ENCODE data around the gene MRPL44. TPM values are rescaled to one million over a fixed set of nuclear protein-coding genes. Genes with fewer than 3 reads are reported as not detected.

Gene MRPL44
- total RNA-seq, 1 donor from 2014 or later, result 11.8 TPM

GRCh38 chr2:224014336-224014735 is 57.1 kb downstream of the MRPL44 start:
- Histone ChIP-seq H3K9me3 (no peaks in the 10 kb centered on the region), H3K4me1 (no peaks in the 10 kb centered on the region), H3K4me3 (no peak overlapping the region), H3K27ac (no peak overlapping the region), H3K36me3 (no peaks in the 10 kb centered on the region), H3K27me3 (no peaks in the 10 kb centered on the region)
- no peak for TF ChIP-seq POLR2A (IDR thresholded peaks at IDR 0.05)
- intact Hi-C loops (cut with DNase I), result no loop called here
- no peak for DNase-seq (ENCODE audit: extremely low spot score in 2 of 2)

GRCh38 chr2:224016963-224017362 is 59.7 kb downstream of the MRPL44 start:
- DNase-seq (ENCODE audit: extremely low spot score in 2 of 2), result no peak
- Histone ChIP-seq H3K4me3 (no peak overlapping the region), H3K9me3 (no peaks in the 10 kb centered on the region), H3K36me3 (no peaks in the 10 kb centered on the region), H3K27ac (no peak overlapping the region), H3K27me3 (no peaks in the 10 kb centered on the region), H3K4me1 (no peaks in the 10 kb centered on the region)
- TF ChIP-seq POLR2AphosphoS5 (IDR thresholded peaks at IDR 0.05; ENCODE audit: insufficient read depth in 1 of 2, low read depth in 1 of 2) (no peak), POLR2A (IDR thresholded peaks at IDR 0.05) (no peak), CTCF (IDR thresholded peaks at IDR 0.05) (no peak)
- intact Hi-C loops (cut with DNase I), result no loop called here

Other genes starting within 250 kb of the MRPL44 start
- gene AP1S3, start 119.9 kb upstream of the MRPL44 start, total RNA-seq, result 9.8 TPM
- gene WDFY1, start 12.1 kb upstream of the MRPL44 start, total RNA-seq, result 44.2 TPM
- gene SERPINE2, start 81.8 kb downstream of the MRPL44 start, total RNA-seq, result 52.3 TPM

Measured in vagina (tissue), 2 donors.